PC-9 (cell line): Measurements from ENCODE around the gene DISP3. TPM values are rescaled to one million over a fixed set of nuclear protein-coding genes. Genes with fewer than 3 reads are reported as not detected.

ENCODE experiments used
- BruUV-seq: library from RNA; stranded (reverse); fragments of 400-500 nt; replicated peaks from 2 replicates; lab custom pipeline; 2021; lab: Mats Ljungman, UMichigan
- CTCF ChIA-PET: fragments of 300-600 bp; sonication (Branson Sonifier 250); formaldehyde crosslinking; loops from one replicate; lab custom pipeline; 2022; ENCODE audit warnings: antibody characterized with exemption; lab: Charles Lee
- POLR2A ChIA-PET: fragments of 300-600 bp; sonication (Branson Sonifier 250); formaldehyde crosslinking; loops from one replicate; lab custom pipeline; 2022; ENCODE audit warnings: antibody characterized with exemption; ENCODE audit not compliant: unreplicated experiment; lab: Charles Lee
- DNase-seq, 2 experiments: peaks; one replicate each; pipeline versions ENCODE4 v3.0.0 to v3.0.0-alpha.2; 2015 to 2022; ENCODE audit warnings: mixed read lengths in 1 of 2
- H2AFZ ChIP-seq: fragments of 200-600 bp; sonication (generic); 2 replicates; pipeline ENCODE4 v1.8.1; 2017; ENCODE audit warnings: antibody characterized with exemption
- H3F3A ChIP-seq: fragments of 200-600 bp; sonication (generic); 2 replicates; pipeline ENCODE4 v1.8.1; 2017; ENCODE audit warnings: antibody characterized with exemption, mild to moderate bottlenecking, low read depth; ENCODE audit not compliant: insufficient read depth
- H3K27ac ChIP-seq: fragments of 200-600 bp; sonication (generic); 2 replicates; pipeline ENCODE4 v1.6.1; 2016; ENCODE audit warnings: mixed run types
- H3K27me3 ChIP-seq: fragments of 200-600 bp; sonication (generic); 2 replicates; pipeline ENCODE4 v1.6.1; 2016; ENCODE audit warnings: low read depth, mixed run types; ENCODE audit not compliant: insufficient read depth
- H3K36me3 ChIP-seq: fragments of 200-600 bp; sonication (generic); 2 replicates; pipeline ENCODE4 v1.6.1; 2016; ENCODE audit warnings: low read depth, mixed run types
- H3K4me1 ChIP-seq: fragments of 200-600 bp; sonication (generic); replicated peaks from 2 replicates; pipeline ENCODE4 v1.6.1; 2016; ENCODE audit warnings: mixed run types; ENCODE audit not compliant: insufficient read depth
- H3K4me2 ChIP-seq: fragments of 200-600 bp; sonication (generic); 2 replicates; pipeline ENCODE4 v1.6.1; 2017; ENCODE audit warnings: mixed run types
- H3K4me3 ChIP-seq: fragments of 200-600 bp; sonication (generic); 2 replicates; pipeline ENCODE4 v1.6.1; 2016; ENCODE audit warnings: mixed run types
- H3K79me2 ChIP-seq: fragments of 200-600 bp; sonication (generic); 2 replicates; pipeline ENCODE4 v1.6.1; 2017; ENCODE audit warnings: low read depth, mixed run types
- H3K9me2 ChIP-seq: fragments of 200-600 bp; sonication (generic); 2 replicates; pipeline ENCODE4 v1.8.1; 2017; ENCODE audit warnings: mild to moderate bottlenecking; ENCODE audit not compliant: insufficient read depth
- H3K9me3 ChIP-seq: fragments of 200-600 bp; sonication (generic); 2 replicates; pipeline ENCODE4 v1.8.1; 2016; ENCODE audit warnings: low read depth; ENCODE audit not compliant: insufficient read depth
- H4K20me1 ChIP-seq: fragments of 200-600 bp; sonication (generic); 2 replicates; pipeline ENCODE4 v1.8.1; 2017; ENCODE audit not compliant: insufficient read depth
- CTCF ChIP-seq: fragments of 200-600 bp; sonication (generic); conservative IDR thresholded peaks from 2 replicates; pipeline ENCODE4 v1.6.1; 2017; ENCODE audit warnings: mixed run types, antibody characterized with exemption, mild to moderate bottlenecking, moderate library complexity
- EZH2 ChIP-seq: fragments of 200-600 bp; sonication (generic); IDR thresholded peaks from 2 replicates; pipeline ENCODE4 v1.8.0; 2017; ENCODE audit warnings: antibody characterized with exemption, low read depth
- intact Hi-C: fragments of 100-400 bp; cut with micrococcal nuclease; formaldehyde crosslinking; loops from one replicate; pipeline ENCODE4 v1.10.0; 2022; ENCODE audit not compliant: unreplicated experiment
- total RNA-seq: library from RNA; stranded (reverse); gene quantifications from 2 replicates; pipeline ENCODE4 v1.2.3, GENCODE V29; 2021

The DISP3 gene
- total RNA-seq, 1 experiment from 2014 or later, result not detected

- Histone ChIP-seq H3K79me2 (no peaks in the 10 kb centered on the region), H3K4me1 (no peaks in the 10 kb centered on the region), H3K9me3 (no peaks in the 10 kb centered on the region), H3F3A (no peaks in the 10 kb centered on the region), H3K9me2 (no peaks in the 10 kb centered on the region), H3K36me3 (no peaks in the 10 kb centered on the region), H3K4me3 (no peak overlapping the region), H4K20me1 (no peaks in the 10 kb centered on the region), H3K27ac (no peak overlapping the region), H2AFZ (no peak overlapping the region), H3K4me2 (no peak overlapping the region), H3K27me3 (peaks cover 98% of the 10 kb centered on the region)
- ChIA-PET POLR2A (no interaction called here), CTCF (no interaction called here)
- TF ChIP-seq EZH2, result no peak
- TF ChIP-seq CTCF, result no peak
- no peak for DNase-seq
- intact Hi-C loops, result no loop called here
- BruUV-seq, result no TSS peak
Measured at GRCh38 chr1:11450310-11450709, 28.6 kb upstream of the DISP3 start.

GRCh38 chr1:11453742-11454491, 25.0 kb upstream of the DISP3 start:
- no peaks in the 10 kb centered on the region for H3F3A ChIP-seq
- intact Hi-C loops, result no loop called here
- H4K20me1 ChIP-seq, result no peaks in the 10 kb centered on the region; the same call in 1 of the 2 replicates
- no peaks in the 10 kb centered on the region for H3K4me1 ChIP-seq
- BruUV-seq, result no TSS peak
- H3K79me2 ChIP-seq, result no peaks in the 10 kb centered on the region
- ChIA-PET POLR2A (no interaction called here), CTCF (no interaction called here)
- H3K4me3 ChIP-seq, result no peak overlapping the region
- no peak for TF ChIP-seq EZH2
- H3K36me3 ChIP-seq, result no peaks in the 10 kb centered on the region
- no peak overlapping the region for H3K27ac ChIP-seq
- H3K9me3 ChIP-seq, result no peaks in the 10 kb centered on the region
- H3K4me2 ChIP-seq, result no peak overlapping the region
- H3K27me3 ChIP-seq, result peaks cover 100% of the 10 kb centered on the region
- DNase-seq, result no peak
- no peaks in the 10 kb centered on the region for H3K9me2 ChIP-seq
- no peak overlapping the region for H2AFZ ChIP-seq

- no peaks in the 10 kb centered on the region for H3K79me2 ChIP-seq
- no peaks in the 10 kb centered on the region for H3K4me1 ChIP-seq
- no peaks in the 10 kb centered on the region for H3K9me2 ChIP-seq
- H2AFZ ChIP-seq, result no peak overlapping the region
- H3K4me3 ChIP-seq, result no peak overlapping the region
- H4K20me1 ChIP-seq, result no peaks in the 10 kb centered on the region; the same call in 1 of the 2 replicates
- CTCF ChIA-PET, result no interaction called here
- POLR2A ChIA-PET, result no interaction called here
- no peaks in the 10 kb centered on the region for H3K9me3 ChIP-seq
- H3F3A ChIP-seq, result no peaks in the 10 kb centered on the region
- no peak for DNase-seq
- intact Hi-C loops, result no loop called here
- no peaks in the 10 kb centered on the region for H3K36me3 ChIP-seq
- no peak for TF ChIP-seq CTCF
- no peak for TF ChIP-seq EZH2
- H3K27me3 ChIP-seq, result peaks cover 99% of the 10 kb centered on the region
- H3K4me2 ChIP-seq, result no peak overlapping the region
- BruUV-seq, result no TSS peak
- no peak overlapping the region for H3K27ac ChIP-seq
Measured at GRCh38 chr1:11455967-11456570, 22.9 kb upstream of the DISP3 start.
